Hindlimb muscle (tissue), 1 donor: ENCODE results near the gene NRGN. TPM values are rescaled to one million over a fixed set of nuclear protein-coding genes. Genes with fewer than 3 reads are reported as not detected.
A peak's percentile ranks its signal among the peaks of the same experiment; 100 is the strongest.
"Not testable (repeated sequence)": the region's sequence is repeated elsewhere in the genome, so short reads cannot be mapped to it uniquely, and the experiment has no call there.

Experiments
- DNase-seq: peaks from one replicate; pipeline ENCODE4 v3.0.0-alpha.2; 2013
- polyA plus RNA-seq: library from polyadenylated mRNA; unstranded; fragments of 120-200 nt; gene quantifications from one replicate; pipeline ENCODE4 v1.2.1, GENCODE V29; 2013; ENCODE audit not compliant: insufficient read length

Gene NRGN
- polyA plus RNA-seq, 1 donor, result 5.3 TPM

- DNase-seq, result peak; percentile 58
Measured at GRCh38 chr11:124758355-124759265, 18.9 kb downstream of the NRGN start.

- DNase-seq, result no peak
Measured at GRCh38 chr11:124759266-124760204, 19.8 kb downstream of the NRGN start.

GRCh38 chr11:124760205-124760652 lies 20.5 kb downstream of the NRGN start:
- no peak for DNase-seq

GRCh38 chr11:124760806-124761205 lies 21.1 kb downstream of the NRGN start:
- no peak for DNase-seq

GRCh38 chr11:124761301-124762104 lies 21.8 kb downstream of the NRGN start:
- DNase-seq, result no peak

- no peak for DNase-seq
Measured at GRCh38 chr11:124762105-124762623, 22.4 kb downstream of the NRGN start, which contains the start of gene ESAM. Gene ESAM, minus strand, starts transcription at chr11:124762290. Its CDS starts 136 bp downstream, at chr11:124762154.

- no peak for DNase-seq
Measured at GRCh38 chr11:124762624-124763155, 22.9 kb downstream of the NRGN start.

GRCh38 chr11:124763156-124763947 lies 23.6 kb downstream of the NRGN start:
- DNase-seq, result peak; percentile 79

- DNase-seq, result no peak
Measured at GRCh38 chr11:124766156-124766555, 26.4 kb downstream of the NRGN start.

GRCh38 chr11:124768914-124769313 lies 29.2 kb downstream of the NRGN start:
- no peak for DNase-seq

GRCh38 chr11:124769806-124770774 lies 30.3 kb downstream of the NRGN start:
- no peak for DNase-seq

- not testable (repeated sequence) for DNase-seq
Measured at GRCh38 chr11:124770959-124771358, 31.2 kb downstream of the NRGN start.

GRCh38 chr11:124776865-124777645 lies 37.3 kb downstream of the NRGN start:
- DNase-seq, result no peak

- DNase-seq, result no peak
Measured at GRCh38 chr11:124778281-124778680, 38.5 kb downstream of the NRGN start.

- DNase-seq, result no peak
Measured at GRCh38 chr11:124779568-124779967, 39.8 kb downstream of the NRGN start.

GRCh38 chr11:124783002-124783401 lies 43.3 kb downstream of the NRGN start:
- DNase-seq, result no peak

GRCh38 chr11:124784051-124784450 lies 44.3 kb downstream of the NRGN start:
- DNase-seq, result no peak

GRCh38 chr11:124788521-124788920 lies 48.8 kb downstream of the NRGN start:
- DNase-seq, result no peak
